Skin epidermis (tissue), 12 donors: Measurements from ENCODE around the gene DPP10.

ENCODE experiments used
- H3K27ac ChIP-seq, 21 experiments: fragments of 200-600 bp; sonication (generic) in 11 of 21; one replicate each; pipeline ENCODE4 v1.5.0; 2020; ENCODE audit warnings: mild to moderate bottlenecking in 3 of 21, inconsistent platforms in 2 of 21, moderate library complexity in 2 of 21
- H3K4me3 ChIP-seq, 7 experiments: fragments of 200-600 bp; sonication (generic) in 2 of 7; one replicate each; pipeline ENCODE4 v1.5.0; 2020; ENCODE audit warnings: inconsistent platforms in 2 of 7, mild to moderate bottlenecking in 2 of 7, moderate library complexity in 1 of 7

The DPP10 gene

GRCh38 chr2:115168457-115168856 is 726.0 kb downstream of the DPP10 start:
- Histone ChIP-seq H3K27ac (no peak overlapping the region), H3K4me3 (no peak overlapping the region)

DNA sequence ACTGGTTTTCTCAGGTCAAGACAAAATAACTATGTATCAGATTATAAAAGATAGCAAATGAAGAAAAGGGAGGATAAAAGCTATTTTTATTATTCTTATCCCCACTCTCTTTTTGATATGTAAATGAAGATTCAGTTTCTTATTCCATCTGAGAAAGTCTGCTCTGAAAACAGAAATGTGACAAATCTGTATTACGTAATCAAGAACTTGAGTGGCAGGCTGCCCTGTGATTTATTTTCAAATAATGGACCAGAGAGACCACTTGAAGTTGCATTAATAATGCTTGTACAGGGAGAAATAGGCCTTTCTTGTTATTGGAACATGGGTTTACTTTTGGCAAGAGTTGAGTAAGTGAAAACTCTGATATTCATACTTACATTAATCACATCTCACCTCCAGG is 727.4 kb downstream of the DPP10 start:
- H3K4me3 ChIP-seq: no peak overlapping the region

DNA sequence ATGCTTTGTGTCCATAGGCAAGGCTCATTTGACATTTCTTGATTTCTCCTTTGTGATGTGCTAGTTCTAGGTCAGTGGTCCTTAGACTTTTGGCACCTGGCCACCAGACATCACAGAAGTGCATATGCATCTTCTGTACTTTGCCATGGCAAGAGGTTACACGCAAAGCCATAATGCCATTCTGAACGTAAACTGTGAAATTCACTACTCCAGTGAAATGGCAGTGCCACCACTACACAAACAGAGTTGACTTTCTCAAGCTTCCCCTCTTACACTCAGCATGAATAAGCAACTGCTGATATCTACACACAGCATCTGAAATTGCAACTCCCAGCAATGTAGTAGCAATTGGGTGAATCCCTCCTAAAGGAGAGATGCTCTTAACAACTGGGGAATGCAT is 729.3 kb downstream of the DPP10 start:
- H3K27ac ChIP-seq: no peak overlapping the region
- no peak overlapping the region for H3K4me3 ChIP-seq

More for the DNA sequence above, 727.4 kb downstream of the DPP10 start:
- H3K27ac ChIP-seq: no peak overlapping the region

GRCh38 chr2:115174651-115175050 is 732.2 kb downstream of the DPP10 start:
- no peak overlapping the region for H3K4me3 ChIP-seq
- H3K27ac ChIP-seq: no peak overlapping the region

GRCh38 chr2:115183144-115183543 is 740.7 kb downstream of the DPP10 start:
- no peak overlapping the region for H3K27ac ChIP-seq
- H3K4me3 ChIP-seq: no peak overlapping the region

GRCh38 chr2:115190459-115190858 is 748.0 kb downstream of the DPP10 start:
- H3K27ac ChIP-seq: no peak overlapping the region

GRCh38 chr2:115194623-115195022 is 752.2 kb downstream of the DPP10 start:
- Histone ChIP-seq H3K4me3 (no peak overlapping the region), H3K27ac (no peak overlapping the region)

More at GRCh38 chr2:115190459-115190858, 748.0 kb downstream of the DPP10 start:
- H3K4me3 ChIP-seq: no peak overlapping the region

GRCh38 chr2:115196587-115196986 is 754.1 kb downstream of the DPP10 start:
- Histone ChIP-seq H3K4me3 (no peak overlapping the region), H3K27ac (no peak overlapping the region)

GRCh38 chr2:115199966-115200365 is 757.5 kb downstream of the DPP10 start:
- Histone ChIP-seq H3K27ac (no peak overlapping the region), H3K4me3 (no peak overlapping the region)

GRCh38 chr2:115201386-115201785 is 758.9 kb downstream of the DPP10 start:
- no peak overlapping the region for H3K4me3 ChIP-seq
- no peak overlapping the region for H3K27ac ChIP-seq

GRCh38 chr2:115208493-115209164 is 766.2 kb downstream of the DPP10 start:
- Histone ChIP-seq H3K27ac (no peak overlapping the region), H3K4me3 (no peak overlapping the region)

DNA sequence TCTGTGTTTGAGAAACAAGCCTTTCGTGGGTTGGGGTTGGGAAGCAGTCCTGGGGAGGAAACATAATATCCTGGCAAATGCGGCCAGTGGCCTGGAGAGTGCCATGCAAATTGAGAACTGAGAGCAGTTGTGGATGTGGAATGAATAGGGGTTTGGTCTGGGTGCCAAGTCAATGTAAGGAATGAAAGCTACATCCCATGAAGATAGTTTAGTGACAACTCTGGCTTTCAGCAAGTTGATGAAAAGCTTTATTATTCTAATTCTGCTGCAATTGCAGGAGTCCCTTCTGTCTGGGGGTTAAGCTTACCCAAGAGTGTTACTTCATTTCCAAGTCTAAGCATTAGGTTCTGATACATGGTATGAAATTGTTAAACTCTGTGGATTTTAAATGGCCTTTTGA is 771.6 kb downstream of the DPP10 start:
- H3K27ac ChIP-seq: no peak overlapping the region
- H3K4me3 ChIP-seq: no peak overlapping the region

DNA sequence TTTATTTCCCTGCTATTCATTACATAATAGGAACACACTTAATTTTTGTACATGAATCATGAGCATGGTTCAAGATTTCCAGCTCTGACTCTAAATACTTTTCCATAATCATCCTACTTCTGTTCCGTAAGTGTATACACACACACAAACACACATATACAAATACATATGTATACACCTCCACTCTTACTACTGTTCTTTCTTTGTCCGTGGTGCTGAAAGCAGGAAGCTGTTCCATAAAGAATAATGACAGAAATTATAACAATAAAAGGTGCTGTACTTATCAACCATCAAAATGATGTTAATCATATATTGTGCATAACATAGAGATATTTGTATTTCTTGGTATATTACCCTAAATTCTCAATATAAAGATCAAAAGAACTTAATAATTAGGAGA is 776.9 kb downstream of the DPP10 start:
- Histone ChIP-seq H3K27ac (no peak overlapping the region), H3K4me3 (no peak overlapping the region)

DNA sequence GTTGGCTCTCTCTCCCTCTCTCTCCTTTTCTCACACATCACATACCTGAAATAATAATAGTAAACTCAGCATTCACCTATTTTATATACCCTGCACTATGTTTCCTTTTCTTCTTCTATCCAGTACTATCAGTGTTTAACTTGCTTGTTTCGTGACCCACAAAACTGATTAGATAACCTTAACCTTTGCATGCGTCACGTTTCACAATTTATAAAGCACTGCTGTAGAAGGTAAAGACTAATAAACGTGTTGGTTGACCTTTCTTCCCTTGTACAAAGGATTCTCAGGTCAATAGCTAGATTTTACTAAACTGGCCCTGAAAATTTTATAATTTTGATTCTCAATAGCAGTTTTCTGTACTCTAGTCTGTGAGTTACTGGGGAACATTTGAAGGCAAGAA is 791.7 kb downstream of the DPP10 start:
- H3K4me3 ChIP-seq: no peak overlapping the region
- H3K27ac ChIP-seq: no peak overlapping the region

DNA sequence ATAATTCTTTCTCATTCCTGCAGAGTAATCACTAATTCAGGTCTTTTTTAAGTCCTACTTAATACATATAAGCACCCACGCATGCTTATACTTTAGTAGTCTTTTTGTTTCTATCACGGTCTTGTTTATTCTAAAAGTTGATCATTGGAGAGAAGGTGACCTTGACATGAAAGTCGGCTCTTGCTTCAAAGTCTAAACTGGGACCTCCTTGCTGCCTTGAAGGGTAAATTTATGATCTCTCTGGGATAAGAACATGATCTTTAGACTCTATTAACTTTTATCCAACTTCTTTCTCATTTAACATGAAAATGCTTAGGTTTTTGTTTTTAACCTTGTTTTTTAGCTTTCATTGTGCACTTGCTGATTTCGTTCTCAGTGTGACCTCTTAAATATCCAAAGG is 792.3 kb downstream of the DPP10 start:
- H3K4me3 ChIP-seq: no peak overlapping the region
- H3K27ac ChIP-seq: no peak overlapping the region

DNA sequence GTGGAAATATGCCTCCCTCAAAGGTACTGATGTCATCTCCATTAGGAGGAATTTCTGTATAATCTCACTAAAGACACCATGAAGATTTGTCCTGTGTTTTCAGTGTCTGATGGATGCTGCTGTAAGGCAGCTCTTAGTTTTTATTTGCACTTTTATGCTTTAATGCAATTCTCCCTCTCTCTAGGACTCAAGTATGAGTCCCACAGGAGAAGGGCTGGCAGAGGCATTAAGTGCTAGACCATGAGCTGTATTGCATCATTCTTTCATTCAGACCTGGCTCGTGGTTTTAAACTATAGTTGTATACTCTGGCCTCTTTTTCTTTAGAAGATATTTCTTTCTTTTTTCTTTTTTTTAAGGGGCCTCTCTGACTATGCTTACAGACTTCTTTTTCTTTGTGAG is 805.6 kb downstream of the DPP10 start:
- H3K27ac ChIP-seq: no peak overlapping the region
- no peak overlapping the region for H3K4me3 ChIP-seq

- Histone ChIP-seq H3K27ac (no peak overlapping the region), H3K4me3 (no peak overlapping the region)
Observed at GRCh38 chr2:115277366-115277765, 834.9 kb downstream of the DPP10 start.

DNA sequence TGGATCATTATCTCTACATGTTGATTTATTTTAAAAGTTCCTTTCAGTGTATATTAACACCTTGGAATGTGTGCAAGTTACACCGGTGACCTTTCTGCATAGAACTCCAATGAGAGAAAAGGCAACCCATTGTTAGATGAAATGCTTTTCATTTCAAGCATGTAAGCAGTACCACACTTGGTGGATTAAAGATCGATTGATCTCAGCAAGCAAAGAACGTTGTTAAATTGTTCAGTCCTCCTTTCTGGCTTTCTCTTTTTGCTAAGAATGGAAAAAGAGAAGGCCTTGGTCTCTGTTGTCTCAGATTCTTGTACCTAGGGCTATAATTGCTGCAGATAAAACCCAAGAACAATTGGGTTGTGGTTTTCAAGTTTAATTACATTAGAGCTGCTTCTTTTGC is 843.0 kb downstream of the DPP10 start:
- Histone ChIP-seq H3K4me3 (no peak overlapping the region), H3K27ac (no peak overlapping the region)

GRCh38 chr2:115290478-115290877 is 848.0 kb downstream of the DPP10 start:
- no peak overlapping the region for H3K4me3 ChIP-seq
- no peak overlapping the region for H3K27ac ChIP-seq

- no peak overlapping the region for H3K27ac ChIP-seq
- H3K4me3 ChIP-seq: no peak overlapping the region
Observed at GRCh38 chr2:115292742-115293141, 850.3 kb downstream of the DPP10 start.

DNA sequence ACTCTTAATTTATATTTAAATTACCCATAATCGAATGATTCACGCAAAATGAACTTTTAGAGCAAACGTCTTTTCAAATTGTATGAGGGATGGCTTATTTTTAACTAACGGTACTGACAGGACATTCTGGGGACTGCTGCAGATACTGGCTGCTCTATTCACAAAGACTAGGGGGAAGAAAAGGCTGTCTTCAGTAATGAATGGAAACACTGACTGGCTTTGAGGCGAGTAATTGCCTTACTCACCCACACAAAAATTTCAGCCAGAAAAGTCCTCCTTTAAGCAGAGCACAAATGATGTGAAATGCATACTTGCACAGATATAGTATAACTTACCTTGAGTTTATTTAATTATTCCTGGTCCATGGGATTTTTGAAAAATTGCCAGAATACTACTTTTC is 852.6 kb downstream of the DPP10 start:
- Histone ChIP-seq H3K4me3 (no peak overlapping the region), H3K27ac (no peak overlapping the region)

DNA sequence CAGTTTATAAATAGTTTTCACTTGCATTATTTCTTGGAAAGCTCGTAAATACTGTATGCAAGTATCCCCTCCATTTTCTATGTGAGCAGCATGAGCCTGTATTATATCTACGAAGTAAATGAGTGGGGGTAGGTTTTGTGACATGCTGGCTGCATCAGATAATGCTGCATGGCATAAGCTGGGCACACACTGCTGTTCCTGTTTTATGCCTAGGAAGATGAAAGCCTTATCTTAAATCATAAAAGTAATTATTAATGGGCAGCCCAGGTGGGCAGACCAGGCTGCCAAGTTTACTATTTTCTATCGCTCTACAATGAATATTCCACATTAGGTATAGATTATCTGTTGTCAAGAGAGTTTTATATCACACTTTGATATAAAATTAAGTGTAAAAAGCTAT is 854.6 kb downstream of the DPP10 start:
- no peak overlapping the region for H3K4me3 ChIP-seq
- no peak overlapping the region for H3K27ac ChIP-seq
